Parathyroid adenoma (tissue), 2 donors: ENCODE measurements around the gene HIC1.

Experiments
- H2AFZ ChIP-seq: fragments of 300-600 bp; sonication (generic); one replicate; pipeline ENCODE4 v1.7.0; 2017; ENCODE audit warnings: antibody characterized with exemption, mild to moderate bottlenecking
- H3K27ac ChIP-seq: fragments of 300-600 bp; sonication (generic); one replicate; pipeline ENCODE4 v1.7.0; 2017
- H3K27me3 ChIP-seq: fragments of 300-600 bp; sonication (generic); one replicate; pipeline ENCODE4 v1.7.0; 2017; ENCODE audit warnings: low read length; ENCODE audit not compliant: control insufficient read depth, insufficient read depth
- H3K36me3 ChIP-seq: fragments of 300-600 bp; sonication (generic); one replicate; pipeline ENCODE4 v1.7.0; 2017; ENCODE audit warnings: low read length; ENCODE audit not compliant: control insufficient read depth, insufficient read depth
- H3K4me1 ChIP-seq: fragments of 300-600 bp; sonication (generic); one replicate; pipeline ENCODE4 v1.7.0; 2017; ENCODE audit warnings: control low read depth
- H3K4me2 ChIP-seq: fragments of 300-600 bp; sonication (generic); one replicate; pipeline ENCODE4 v1.7.0; 2017; ENCODE audit warnings: low read length
- H3K4me3 ChIP-seq: fragments of 300-600 bp; sonication (generic); one replicate; pipeline ENCODE4 v1.7.0; 2017; ENCODE audit warnings: low read depth, low read length
- H3K79me2 ChIP-seq: fragments of 300-600 bp; sonication (generic); one replicate; pipeline ENCODE4 v1.7.0; 2017; ENCODE audit warnings: control low read depth
- H3K9ac ChIP-seq: fragments of 300-600 bp; sonication (generic); one replicate; pipeline ENCODE4 v1.7.0; 2017; ENCODE audit warnings: mild to moderate bottlenecking
- H3K9me3 ChIP-seq: fragments of 300-600 bp; sonication (generic); one replicate; pipeline ENCODE4 v1.7.0; 2017; ENCODE audit warnings: low read length; ENCODE audit not compliant: control insufficient read depth
- CTCF ChIP-seq: fragments of 300-600 bp; sonication (generic); IDR thresholded peaks from one replicate; pipeline ENCODE4 v1.7.0; 2017; ENCODE audit warnings: antibody characterized with exemption, mild to moderate bottlenecking
- donor health status: primary hyperparathyroidism.

Gene HIC1

GRCh38 chr17:2063261-2064146 lies 8.6 kb downstream of the HIC1 start:
- Histone ChIP-seq H3K4me2 (no peak overlapping the region), H3K27me3 (no peaks in the 10 kb centered on the region), H2AFZ (no peak overlapping the region), H3K9ac (no peak overlapping the region), H3K9me3 (no peaks in the 10 kb centered on the region), H3K36me3 (no peaks in the 10 kb centered on the region), H3K27ac (peak overlapping the region; percentile 6), H3K4me3 (no peak overlapping the region), H3K4me1 (no peaks in the 10 kb centered on the region), H3K79me2 (no peaks in the 10 kb centered on the region)
- TF ChIP-seq CTCF, result no peak

- Histone ChIP-seq H3K4me1 (no peaks in the 10 kb centered on the region), H3K27me3 (no peaks in the 10 kb centered on the region), H3K9me3 (no peaks in the 10 kb centered on the region), H3K36me3 (no peaks in the 10 kb centered on the region), H3K4me3 (no peak overlapping the region), H3K9ac (no peak overlapping the region), H2AFZ (no peak overlapping the region), H3K27ac (no peak overlapping the region), H3K4me2 (no peak overlapping the region), H3K79me2 (no peaks in the 10 kb centered on the region)
- TF ChIP-seq CTCF, result no peak
These were observed 9.2 kb downstream of the HIC1 start for GRCh38 chr17:2064147-2064489.

- no peak for TF ChIP-seq CTCF
- Histone ChIP-seq H3K27me3 (no peaks in the 10 kb centered on the region), H3K4me1 (no peaks in the 10 kb centered on the region), H3K4me2 (no peak overlapping the region), H3K9ac (no peak overlapping the region), H3K36me3 (no peaks in the 10 kb centered on the region), H2AFZ (no peak overlapping the region), H3K9me3 (no peaks in the 10 kb centered on the region), H3K4me3 (no peak overlapping the region), H3K27ac (peak overlapping the region; percentile 37), H3K79me2 (no peaks in the 10 kb centered on the region)
These were observed 9.6 kb downstream of the HIC1 start for GRCh38 chr17:2064520-2064971.

- no peaks in the 10 kb centered on the region for H3K27me3 ChIP-seq
- TF ChIP-seq CTCF, result peak; percentile 13
These were observed 10.3 kb downstream of the HIC1 start for GRCh38 chr17:2064980-2065785.

More at GRCh38 chr17:2064980-2065785, 10.3 kb downstream of the HIC1 start:
- no peak overlapping the region for H2AFZ ChIP-seq
- H3K4me1 ChIP-seq, result no peaks in the 10 kb centered on the region
- no peak overlapping the region for H3K4me3 ChIP-seq
- H3K9ac ChIP-seq, result no peak overlapping the region
- H3K4me2 ChIP-seq, result no peak overlapping the region
- H3K36me3 ChIP-seq, result no peaks in the 10 kb centered on the region
- no peaks in the 10 kb centered on the region for H3K79me2 ChIP-seq
- H3K27ac ChIP-seq, result peak overlapping the region; percentile 37
- no peaks in the 10 kb centered on the region for H3K9me3 ChIP-seq
